HFFc6 (cell line): Measurements from ENCODE around the gene SRA1. TPM values are rescaled to one million over a fixed set of nuclear protein-coding genes. Genes with fewer than 3 reads are reported as not detected.
"Not testable (repeated sequence)": the region's sequence is repeated elsewhere in the genome, so short reads cannot be mapped to it uniquely, and the experiment has no call there.

Source experiments
- DNase-seq: peaks from one replicate; pipeline ENCODE4 v3.0.0-alpha.2; 2018
- H3K27ac Mint-ChIP-seq: 2 replicates; pipeline ENCODE4 v1.8.0; 2020; ENCODE audit warnings: mild to moderate bottlenecking, mixed read lengths
- H3K27me3 Mint-ChIP-seq: 2 replicates; pipeline ENCODE4 v1.8.0; 2021; ENCODE audit warnings: mild to moderate bottlenecking, moderate library complexity, mixed read lengths; ENCODE audit not compliant: insufficient read depth
- H3K36me3 Mint-ChIP-seq: 2 replicates; pipeline ENCODE4 v1.8.0; 2021; ENCODE audit warnings: low read depth, mixed read lengths
- H3K4me1 Mint-ChIP-seq: 2 replicates; pipeline ENCODE4 v1.8.0; 2020; ENCODE audit warnings: low read depth, mixed read lengths
- H3K4me3 Mint-ChIP-seq: 2 replicates; pipeline ENCODE4 v1.8.0; 2020; ENCODE audit warnings: mild to moderate bottlenecking, moderate library complexity, mixed read lengths
- H3K9me3 Mint-ChIP-seq: 2 replicates; pipeline ENCODE4 v1.8.0; 2020; ENCODE audit warnings: mild to moderate bottlenecking, mixed read lengths
- CTCF ChIP-seq: fragments of 200-600 bp; sonication (generic); IDR thresholded peaks from 2 replicates; pipeline ENCODE4 v1.5.0; 2021; ENCODE audit warnings: antibody characterized with exemption, mild to moderate bottlenecking
- total RNA-seq, 6 experiments: library from RNA; stranded (reverse); fragmentation: NEBNext Ultra II Directional; extraction: Animal tissue kit (Norgen Biotek cat#: 25700); gene quantifications; 2 replicates in 1 of 6; 3 replicates in 5 of 6; pipeline ENCODE4 v1.2.3, GENCODE V29; 2021

SRA1 gene
- total RNA-seq, 6 experiments from 2014 or later, result 50.0 to 62.3 (median 59.4) TPM

DNA sequence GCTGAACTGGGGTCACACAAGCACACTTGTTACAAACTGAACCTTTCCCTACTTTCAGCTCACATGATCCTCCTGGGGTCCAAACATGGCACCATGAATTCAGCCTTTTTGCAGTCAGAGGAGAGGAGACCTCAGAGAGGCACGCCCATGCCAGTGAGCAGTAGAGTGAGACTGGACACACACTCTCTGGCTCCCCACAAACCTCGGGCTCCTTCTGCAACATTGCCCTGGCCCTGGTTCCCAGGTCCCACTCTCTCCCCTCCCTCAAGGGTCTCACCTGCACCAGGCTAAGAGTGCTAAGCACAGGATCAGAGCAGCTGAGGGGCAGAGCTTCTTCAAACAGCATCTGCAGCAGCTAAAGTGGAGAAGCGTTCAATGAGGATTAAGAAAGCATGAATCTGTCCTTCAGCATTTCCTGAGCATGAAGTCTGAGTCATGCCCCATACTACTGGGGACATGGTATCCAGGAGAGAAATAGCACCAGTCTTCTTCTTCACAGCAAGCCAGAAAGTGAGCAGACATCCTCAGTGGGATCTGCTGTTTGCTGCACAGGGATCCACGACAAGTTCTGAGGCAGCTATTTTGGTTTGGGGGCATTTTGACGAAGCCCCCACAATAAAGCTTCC lies 34.6 kb upstream of the SRA1 start:
- Mint-ChIP-seq H3K27ac (0 out of 2 replicates have a peak overlapping the region, but pooled peaks have one; percentile 12), H3K27me3 (peaks cover 2% of the 10 kb centered on the region), H3K4me1 (peaks cover 38% of the 10 kb centered on the region), H3K4me3 (peak overlapping the region; percentile 13; the same call in 1 of the 2 replicates), H3K9me3 (no peaks in the 10 kb centered on the region), H3K36me3 (no peaks in the 10 kb centered on the region)
- TF ChIP-seq CTCF, result no peak
- DNase-seq, result peak; percentile 59

GRCh38 chr5:140590861-140591260 lies 33.6 kb upstream of the SRA1 start:
- Mint-ChIP-seq H3K27ac (no peak overlapping the region), H3K36me3 (no peaks in the 10 kb centered on the region), H3K4me1 (peaks cover 38% of the 10 kb centered on the region), H3K27me3 (peaks cover 2% of the 10 kb centered on the region), H3K4me3 (no peak overlapping the region), H3K9me3 (no peaks in the 10 kb centered on the region)
- DNase-seq, result no peak
- no peak for TF ChIP-seq CTCF

DNA sequence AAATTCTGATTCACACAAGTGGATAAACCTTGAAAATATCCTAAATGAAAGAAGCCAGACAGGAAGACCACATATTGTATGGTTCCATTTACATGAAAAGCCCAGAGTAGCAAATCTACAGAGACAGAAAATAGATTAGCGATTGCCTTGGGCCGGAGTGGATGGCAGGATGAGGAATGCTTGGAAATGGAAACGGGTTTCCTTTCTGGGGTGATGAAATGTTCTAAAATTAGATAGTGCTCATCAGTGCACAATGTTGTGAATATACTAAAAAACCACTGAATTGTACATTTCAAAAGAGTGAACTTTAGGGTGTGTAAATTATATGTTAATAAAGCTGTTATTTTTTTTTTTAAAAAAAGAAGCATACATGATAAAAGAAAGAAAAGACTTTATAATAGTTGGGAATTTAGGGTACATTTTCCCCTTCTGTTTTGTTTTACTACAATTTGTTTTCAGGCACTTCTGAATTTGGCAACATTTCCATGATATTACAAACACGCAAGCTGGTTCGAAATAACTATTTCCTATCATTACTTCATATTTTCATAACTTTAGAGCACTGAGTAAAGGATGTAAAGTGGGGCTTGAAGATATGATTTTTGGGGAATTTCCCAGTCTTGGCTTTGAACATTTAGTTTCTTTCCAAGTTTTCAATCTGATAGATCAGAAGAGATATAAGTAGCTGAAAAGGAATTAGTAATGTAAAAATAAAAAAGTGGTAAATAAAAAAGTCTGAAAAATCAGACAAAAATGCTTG lies 31.2 kb upstream of the SRA1 start:
- H3K4me1 Mint-ChIP-seq, result peaks cover 38% of the 10 kb centered on the region
- DNase-seq, result peak; percentile 23
- H3K27ac Mint-ChIP-seq, result peak overlapping the region; percentile 7; the same call in 1 of the 2 replicates
- no peak for TF ChIP-seq CTCF
- H3K36me3 Mint-ChIP-seq, result 0 out of 2 replicates have a peak, but pooled peaks cover 6% of the 10 kb centered on the region
- H3K4me3 Mint-ChIP-seq, result no peak overlapping the region; the same call in 1 of the 2 replicates
- H3K27me3 Mint-ChIP-seq, result peaks cover 2% of the 10 kb centered on the region
- peaks cover 2% of the 10 kb centered on the region for H3K9me3 Mint-ChIP-seq

- no peak for TF ChIP-seq CTCF
- peaks cover 12% of the 10 kb centered on the region for H3K9me3 Mint-ChIP-seq
- peaks cover 38% of the 10 kb centered on the region for H3K4me1 Mint-ChIP-seq
- H3K27me3 Mint-ChIP-seq, result peaks cover 2% of the 10 kb centered on the region
- H3K27ac Mint-ChIP-seq, result peak overlapping the region; percentile 45; the same call in 1 of the 2 replicates
- no peak overlapping the region for H3K4me3 Mint-ChIP-seq
- 0 out of 2 replicates have a peak, but pooled peaks cover 9% of the 10 kb centered on the region for H3K36me3 Mint-ChIP-seq
- DNase-seq, result no peak
These were observed 30.2 kb upstream of the SRA1 start for GRCh38 chr5:140587495-140587894.

DNA sequence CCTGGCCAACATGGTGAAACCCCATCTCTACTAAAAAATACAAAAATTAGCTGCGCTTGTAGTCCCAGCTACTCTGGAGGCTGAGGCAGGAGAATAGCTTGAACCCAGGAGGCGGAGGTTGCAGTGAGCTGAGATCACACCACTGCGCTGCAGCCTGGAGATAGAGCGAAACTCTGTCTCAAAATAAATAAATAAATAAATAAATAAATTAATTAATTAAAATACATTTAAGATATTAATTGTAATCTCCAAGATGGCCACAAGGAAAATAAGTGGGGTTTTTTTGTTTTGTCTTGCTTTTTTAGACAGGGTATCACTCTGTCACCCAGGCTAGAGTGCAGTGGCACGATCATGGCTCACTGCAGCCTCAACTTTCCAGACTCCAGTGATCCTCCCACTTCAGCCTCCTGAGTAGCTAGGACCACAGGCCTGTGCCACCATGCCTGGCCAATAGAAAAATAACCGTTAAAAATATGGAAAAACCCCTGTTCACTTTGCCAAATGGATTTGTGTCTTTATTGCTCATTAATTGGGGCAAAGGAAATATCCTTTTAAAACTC lies 22.0 kb upstream of the SRA1 start:
- peak; percentile 57 for TF ChIP-seq CTCF
- not testable (repeated sequence) for H3K27me3 Mint-ChIP-seq, H3K36me3 Mint-ChIP-seq, H3K27ac Mint-ChIP-seq, H3K4me3 Mint-ChIP-seq, DNase-seq
- Mint-ChIP-seq H3K4me1 (peaks cover 21% of the 10 kb centered on the region), H3K9me3 (peaks cover 12% of the 10 kb centered on the region)
